Raji (cell line): Measurements from ENCODE around the gene TAF5L.

Source experiments
- POLR2A ChIP-seq: IDR thresholded peaks from 2 replicates; pipeline ENCODE4 v1.6.1; 2011; ENCODE audit warnings: low read depth, low read length, control low read depth; ENCODE audit not compliant: insufficient read depth

TAF5L gene

DNA sequence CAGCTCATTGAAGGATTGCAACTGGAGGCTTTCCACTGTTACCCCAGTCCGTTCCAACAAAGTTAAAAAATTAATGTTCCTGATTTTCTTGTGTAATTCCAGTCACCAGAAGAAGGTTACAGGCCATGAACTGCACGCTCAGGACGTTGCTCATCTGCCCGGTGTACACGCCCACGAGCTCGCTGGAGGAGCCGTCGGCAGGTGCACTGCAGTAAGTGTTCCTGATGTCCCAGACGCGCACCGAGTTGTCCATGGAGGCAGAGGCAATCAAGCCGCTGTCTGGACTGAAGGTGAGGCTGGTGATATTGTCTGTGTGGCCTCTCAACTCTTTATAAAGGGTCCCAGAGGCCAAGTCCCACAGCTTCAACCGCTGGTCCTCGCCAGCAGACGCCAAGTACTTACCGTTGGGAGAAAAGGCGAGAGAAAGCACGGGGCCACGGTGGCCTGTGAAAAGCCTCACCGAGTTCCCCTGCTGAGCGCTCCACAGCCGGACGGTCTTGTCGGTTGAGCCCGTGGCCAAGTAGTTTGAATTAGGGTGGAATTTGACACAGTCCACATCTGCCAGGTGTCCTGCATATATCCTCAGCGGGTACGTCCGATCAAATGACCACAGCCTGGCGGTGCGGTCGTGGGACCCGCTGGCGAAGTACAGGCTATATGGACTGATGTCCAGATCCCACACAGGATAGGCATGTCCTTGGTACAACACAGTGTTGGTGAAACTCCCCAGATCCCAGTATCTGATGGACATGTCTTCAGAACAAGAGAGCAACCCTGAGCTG is 31.5 kb downstream of the TAF5L start:
- TF ChIP-seq POLR2A: no peak

DNA sequence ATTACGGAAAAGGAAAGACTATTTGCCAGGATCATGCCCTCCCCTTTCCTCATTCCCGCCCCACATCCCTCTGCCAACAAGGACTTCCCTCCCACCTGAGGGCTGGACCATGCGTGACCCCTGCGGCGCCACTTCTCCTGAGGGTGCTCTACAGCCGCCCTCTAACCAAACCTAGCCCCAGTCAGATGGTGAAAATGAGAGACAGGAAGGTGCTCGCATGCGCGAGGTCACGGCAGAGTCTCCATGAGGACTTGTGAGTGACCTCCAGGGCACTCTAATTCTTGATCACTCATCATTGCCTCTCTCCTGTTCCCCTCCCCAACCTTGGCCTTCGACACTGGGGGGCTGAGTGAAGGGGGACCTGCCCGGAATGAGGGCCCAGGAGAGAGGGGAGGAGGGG is 32.1 kb downstream of the TAF5L start:
- no peak for TF ChIP-seq POLR2A

DNA sequence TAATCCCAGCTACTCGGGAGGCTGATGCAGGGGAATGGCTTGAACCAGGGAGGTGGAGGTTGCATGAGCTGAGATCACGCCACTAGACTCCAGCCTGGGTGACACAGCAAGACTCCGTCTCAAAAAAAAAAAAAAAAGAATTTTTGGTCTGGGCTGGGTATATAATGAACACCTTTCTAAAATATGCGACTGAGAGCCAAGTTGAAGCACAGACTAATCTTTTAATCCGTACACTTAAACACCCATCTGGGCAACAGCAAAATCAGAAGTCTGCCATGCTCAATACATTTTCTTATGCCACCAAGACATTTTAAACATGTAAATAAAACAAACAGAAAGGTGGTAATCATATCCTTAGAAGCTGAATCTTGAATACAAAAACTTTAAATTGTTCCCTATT is 35.8 kb downstream of the TAF5L start:
- TF ChIP-seq POLR2A: no peak

DNA sequence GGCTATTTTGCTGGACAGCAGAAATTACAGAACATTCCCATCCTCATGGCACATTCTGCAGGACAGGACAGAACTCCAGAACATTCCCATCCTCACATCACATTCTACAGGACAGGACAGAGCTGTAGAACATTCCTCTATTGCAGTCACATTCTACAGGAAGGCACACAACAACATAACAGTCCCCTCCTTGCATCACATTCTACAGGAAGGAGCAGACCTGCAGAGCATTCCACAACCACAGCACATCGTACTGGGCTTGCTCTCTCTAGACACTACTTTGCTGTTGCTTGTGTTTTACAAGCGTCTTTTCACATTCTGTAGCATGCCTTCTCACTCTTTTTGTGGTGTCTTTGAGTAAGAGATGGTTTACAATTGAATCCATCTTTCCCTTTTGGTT is 40.6 kb downstream of the TAF5L start:
- no peak for TF ChIP-seq POLR2A

DNA sequence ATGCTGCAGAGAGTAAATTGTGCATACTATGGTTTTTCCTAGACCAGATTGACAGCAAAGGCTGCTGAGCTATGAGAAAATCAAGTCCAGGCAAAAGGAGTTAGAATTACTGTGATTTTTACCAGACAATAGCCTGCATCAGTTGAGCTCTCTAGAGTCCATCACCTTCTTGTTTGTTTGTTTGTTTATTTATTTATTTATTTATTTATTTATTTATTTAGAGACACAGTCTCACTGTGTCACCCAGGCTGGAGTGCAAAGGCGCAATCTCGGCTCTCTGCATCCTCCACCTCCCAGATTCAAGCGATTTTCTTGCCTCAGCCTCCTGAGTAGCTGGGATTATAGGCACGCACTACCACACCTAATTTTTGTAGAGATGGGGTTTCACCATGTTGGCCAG is 43.2 kb downstream of the TAF5L start:
- TF ChIP-seq POLR2A: no peak

DNA sequence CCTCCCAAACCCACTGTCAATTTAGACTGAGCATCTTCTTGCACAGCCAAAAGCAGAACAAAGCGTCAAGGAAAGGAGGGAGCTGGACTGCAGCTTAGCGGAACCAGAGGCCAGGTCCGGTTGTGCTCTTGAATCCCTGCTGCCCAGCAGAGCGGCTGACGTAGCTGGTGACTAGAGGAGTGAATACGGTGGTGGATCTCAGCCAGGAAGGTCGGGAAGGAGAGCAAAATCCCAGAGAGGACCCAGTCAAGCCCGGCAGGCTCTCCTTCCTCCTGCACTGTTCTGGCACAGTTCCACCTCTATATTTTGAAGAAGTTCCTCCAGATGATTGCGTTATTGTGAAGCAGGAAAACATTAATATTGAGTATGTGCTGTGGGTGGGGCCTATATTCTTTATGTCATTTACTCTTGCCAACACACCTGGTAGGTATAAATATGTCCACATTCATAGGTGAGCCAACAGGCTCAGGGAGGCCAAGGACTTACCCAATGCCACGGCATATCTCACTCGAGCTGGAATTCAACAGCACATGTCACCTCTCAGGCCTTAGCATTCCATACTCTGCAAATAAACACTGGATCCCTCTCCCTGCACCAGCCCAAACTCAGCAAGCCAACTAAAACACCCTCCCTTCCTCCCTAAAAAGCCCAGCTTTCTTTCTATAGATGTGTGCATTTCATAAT is 43.8 kb downstream of the TAF5L start:
- TF ChIP-seq POLR2A: no peak

DNA sequence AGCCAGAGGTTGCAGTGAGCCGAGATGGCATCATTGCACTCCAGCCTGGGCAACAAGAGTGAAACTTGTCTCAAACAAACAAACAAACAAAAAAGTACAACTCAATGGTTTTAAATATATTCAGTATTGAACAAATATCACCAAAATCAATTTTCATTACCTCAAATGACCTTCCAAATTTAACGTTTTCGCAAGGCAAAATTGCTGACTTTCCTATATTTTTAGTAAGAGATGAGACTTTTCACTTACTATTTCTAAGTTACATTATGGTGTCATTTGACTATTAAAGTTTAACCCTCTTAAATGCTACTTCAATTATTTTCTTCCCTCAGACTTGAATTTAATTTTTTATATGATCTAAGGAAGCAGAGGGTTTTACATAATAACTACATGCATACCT is 44.4 kb downstream of the TAF5L start:
- TF ChIP-seq POLR2A: no peak

DNA sequence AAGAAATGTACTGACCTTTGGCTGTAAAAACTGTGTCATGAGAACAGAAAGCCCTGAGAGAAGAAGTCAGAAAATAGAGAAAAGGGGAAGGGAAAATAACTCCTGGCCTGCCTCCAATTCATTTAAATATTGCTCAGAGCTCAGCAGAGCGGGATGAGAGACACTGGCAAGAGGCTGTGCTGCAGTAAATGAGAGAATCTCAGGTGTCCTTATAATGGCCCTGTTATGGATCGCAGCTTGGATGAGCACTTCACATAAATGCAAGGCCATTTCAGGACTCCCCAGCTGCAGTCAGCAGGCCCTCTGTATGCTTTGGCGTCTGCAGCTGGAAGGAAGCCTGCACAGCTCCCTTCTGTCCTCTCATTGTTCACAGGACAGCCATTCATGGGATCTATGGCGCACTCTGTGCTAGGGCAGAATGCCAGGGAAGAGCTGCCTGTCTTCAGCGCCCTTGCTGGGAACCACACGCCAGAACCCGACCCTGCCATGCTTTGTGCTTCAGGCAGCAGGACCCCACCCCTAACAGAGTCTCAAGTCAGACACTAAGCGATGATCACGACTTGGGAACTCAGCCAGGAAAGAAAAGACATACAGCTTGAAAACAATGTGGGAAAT is 46.8 kb downstream of the TAF5L start:
- no peak for TF ChIP-seq POLR2A

DNA sequence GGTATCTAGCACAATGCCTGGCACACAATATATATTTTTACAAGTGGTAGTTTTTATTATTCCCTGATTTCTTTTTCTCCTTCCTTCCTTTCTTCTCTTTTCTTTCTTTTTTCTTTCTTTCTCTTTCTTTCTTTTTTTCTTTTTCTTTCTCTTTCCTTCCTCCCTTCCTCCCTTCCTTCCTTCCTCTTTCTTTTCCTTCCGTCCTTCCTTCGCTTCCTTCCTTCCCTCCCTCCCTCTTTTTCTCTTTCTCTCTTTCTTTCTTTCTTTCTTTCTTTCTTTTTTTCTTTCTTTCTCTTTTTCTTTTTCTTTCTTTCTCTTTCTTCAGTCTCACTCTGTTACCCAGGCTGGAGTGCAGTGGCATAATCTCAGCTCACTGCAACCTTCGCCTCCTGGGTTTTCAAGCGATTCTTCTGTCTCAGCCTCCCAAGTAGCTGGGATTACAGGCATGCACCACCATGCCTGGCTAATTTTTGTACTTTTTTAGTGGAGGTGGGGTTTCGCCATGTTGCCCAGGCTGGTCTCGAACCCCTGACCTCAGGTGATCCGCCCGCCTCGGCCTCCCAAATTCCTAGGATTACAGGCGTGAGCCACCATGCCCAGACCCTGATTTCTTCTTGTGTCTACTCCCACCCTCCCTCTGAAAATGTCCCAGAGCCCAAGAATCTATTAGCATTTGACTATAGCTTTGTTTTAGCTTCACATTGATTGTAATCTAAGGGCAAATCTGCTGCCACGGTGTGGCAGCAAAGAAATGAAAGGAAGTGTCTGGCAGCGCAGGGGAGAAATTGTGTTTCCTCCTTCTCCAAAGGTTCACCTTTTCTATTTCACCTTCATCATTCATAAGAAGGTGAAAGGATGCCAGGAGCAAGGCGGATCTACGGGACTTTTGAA is 47.5 kb downstream of the TAF5L start:
- no peak for TF ChIP-seq POLR2A

DNA sequence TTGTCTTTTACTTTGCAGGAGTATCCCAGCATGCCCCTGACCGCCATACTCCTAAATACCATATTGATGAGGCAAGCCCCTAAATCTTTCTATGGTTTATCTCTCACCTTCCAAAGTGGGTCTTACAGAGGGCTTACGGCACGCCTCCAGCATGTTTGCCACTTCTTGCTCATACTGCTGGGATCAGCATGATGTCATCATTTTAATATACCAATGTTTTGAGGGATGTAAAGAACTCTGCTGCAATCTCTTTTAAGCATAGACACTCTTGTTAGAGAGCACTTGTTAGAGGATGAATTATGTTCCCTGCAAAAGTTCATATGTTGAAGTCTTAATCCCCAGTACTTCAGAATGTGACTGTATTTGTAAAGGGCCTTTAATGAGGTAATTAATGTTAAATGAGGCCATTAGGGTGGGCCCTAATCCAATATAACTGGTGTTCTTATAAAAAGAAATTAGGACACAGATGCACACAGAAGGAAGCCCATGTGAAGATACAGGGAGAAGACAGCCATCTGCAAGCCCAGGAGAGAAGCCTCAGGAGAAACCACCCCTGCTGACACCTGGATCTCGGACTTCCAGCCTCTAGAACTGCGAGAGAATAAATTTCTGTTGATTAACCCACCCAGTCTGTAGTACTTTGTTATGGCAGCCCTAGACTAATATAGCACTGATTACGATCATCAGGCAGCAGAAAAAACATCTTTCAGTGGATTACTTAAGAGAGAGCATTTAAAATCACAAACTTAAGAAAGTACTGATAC is 51.1 kb downstream of the TAF5L start:
- no peak for TF ChIP-seq POLR2A

DNA sequence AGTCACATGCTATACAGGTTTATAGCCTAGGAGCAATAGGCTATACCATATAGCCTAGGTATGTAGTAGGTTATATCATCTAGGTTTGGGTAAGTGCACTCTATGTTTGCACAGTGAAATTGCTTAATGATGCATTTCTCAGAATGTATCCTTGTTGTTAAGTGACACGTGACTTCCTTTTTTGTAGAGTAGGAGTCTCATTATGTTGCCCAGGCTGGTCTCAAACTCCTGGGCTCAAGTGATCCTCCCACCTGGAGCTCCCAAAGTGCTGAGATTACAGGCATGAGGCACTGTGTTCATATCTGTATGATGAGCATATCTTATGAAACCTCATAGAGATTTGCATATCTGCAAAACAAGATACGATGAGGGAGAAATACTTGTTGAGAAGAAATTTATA is 53.6 kb downstream of the TAF5L start:
- no peak for TF ChIP-seq POLR2A

DNA sequence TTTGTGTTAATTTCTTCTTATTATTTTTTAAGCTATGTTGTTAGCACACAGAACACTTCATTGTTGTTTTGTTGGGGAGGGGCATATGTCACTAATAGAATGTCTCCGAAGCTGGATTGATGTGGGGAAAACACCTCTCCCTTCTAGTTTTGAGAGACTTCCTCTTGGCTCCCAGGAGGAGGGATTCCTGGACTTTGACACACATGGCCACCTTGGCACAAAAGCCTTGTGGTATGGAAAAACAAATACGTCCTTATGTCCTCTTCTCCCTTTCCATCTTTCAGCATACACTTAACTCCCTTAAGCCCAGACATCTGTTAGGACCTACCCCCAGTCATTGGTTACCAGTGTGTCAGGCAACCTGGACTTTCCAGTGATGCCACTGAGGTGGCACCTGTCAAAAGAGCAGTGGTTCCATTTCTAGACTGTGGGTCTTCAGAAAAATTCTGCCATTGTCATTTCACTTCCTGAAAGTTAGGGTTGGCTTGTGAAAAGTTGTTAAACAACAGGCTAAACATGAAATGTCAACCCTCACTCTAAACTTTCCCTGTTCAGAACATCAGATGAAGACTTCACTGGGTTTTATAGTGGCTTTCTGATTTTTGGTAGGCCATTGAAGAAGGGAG is 54.9 kb downstream of the TAF5L start:
- no peak for TF ChIP-seq POLR2A

DNA sequence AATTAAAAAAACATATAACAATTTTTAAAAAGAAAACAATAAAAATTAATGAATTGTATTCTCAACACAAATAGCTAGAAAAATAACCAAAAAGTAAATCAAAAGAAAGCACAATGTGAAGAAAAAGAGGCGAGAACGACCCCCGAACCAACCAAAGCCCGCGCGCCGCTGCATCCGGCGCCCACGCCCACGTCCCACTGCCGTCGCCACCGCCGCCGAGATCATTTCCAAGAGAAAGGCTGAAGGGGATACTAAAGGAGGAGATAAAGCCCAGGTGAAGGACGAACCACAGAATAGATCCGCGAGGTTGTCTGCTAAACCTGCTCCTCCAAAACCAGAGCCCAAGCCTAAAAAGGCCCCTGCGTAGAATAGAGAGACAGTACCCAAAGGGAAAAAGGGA is 55.6 kb downstream of the TAF5L start:
- TF ChIP-seq POLR2A: no peak

DNA sequence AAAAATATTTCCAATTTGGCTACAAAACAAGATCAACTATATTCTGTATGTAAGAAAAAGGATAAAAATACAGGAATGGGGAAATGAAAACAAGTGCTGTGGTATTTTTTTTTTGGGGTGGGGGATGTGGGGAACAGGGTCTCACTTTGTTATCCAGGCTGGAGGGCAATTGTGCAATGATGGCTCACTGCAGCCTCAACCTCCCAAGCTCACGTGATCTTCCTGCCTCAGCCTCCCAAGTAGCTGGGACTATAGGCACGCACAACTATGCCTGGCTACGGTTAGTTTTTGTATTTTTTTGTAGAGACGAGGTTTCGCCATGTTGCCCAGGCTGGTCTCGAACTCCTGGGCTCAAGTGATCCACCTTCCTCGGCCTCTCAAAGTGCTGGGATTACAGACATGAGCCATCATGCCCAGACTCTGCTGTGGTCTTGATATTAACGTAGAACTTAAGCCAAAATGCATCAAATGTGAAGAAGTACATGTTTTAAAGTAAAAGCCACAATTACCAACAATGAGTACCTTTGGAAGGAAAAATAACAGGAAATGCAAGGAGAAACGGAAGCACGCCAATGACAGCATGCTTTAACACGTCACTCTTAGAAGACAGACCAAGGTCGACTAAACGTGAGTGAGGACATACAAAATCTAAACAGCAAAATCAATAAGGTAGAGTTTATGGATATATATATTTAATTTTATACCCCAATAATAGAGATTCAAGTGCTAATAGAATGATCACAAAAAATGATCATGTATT is 58.6 kb downstream of the TAF5L start:
- TF ChIP-seq POLR2A: no peak

DNA sequence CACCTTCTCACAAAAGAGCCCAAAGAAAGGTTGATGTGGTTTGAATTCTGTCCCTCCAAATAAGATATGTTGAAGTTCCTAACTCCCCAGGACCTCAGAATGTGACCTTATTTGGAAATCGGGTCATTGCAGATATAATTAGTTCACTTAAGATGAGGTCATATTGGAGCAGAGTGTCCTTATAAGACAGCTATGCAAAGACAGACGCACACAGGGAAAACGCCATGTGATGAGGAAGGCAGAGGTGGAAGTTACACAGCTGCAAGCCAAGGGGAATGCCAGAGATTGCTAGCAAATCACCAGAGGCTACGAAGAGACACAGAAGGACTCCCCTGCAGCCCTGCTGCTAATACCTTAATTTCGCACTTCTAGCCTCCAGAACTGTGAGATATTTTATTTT is 62.2 kb downstream of the TAF5L start:
- no peak for TF ChIP-seq POLR2A
